GM12878 (cell line): ENCODE results near the gene APLP2. TPM values are rescaled to one million over a fixed set of nuclear protein-coding genes. Genes with fewer than 3 reads are reported as not detected.

Experiments used
- ATAC-seq: fragments of 200-7000 bp; cut with Tn5 transposase; 3 replicates; pipeline ENCODE4 v1.9.1; 2020; ENCODE audit warnings: mild to moderate bottlenecking, moderate library complexity
- BruUV-seq: library from RNA; stranded (reverse); fragments of 400-500 nt; replicated peaks from 2 replicates; lab custom pipeline; 2021; lab: Mats Ljungman, UMichigan
- CTCF ChIA-PET: fragments of 300-600 bp; sonication (Branson Sonifier 250); formaldehyde crosslinking; extraction: SDS; loops from one replicate; lab custom pipeline; 2021; ENCODE audit warnings: inconsistent platforms; lab: Yijun Ruan, JAX
- POLR2A ChIA-PET: fragments of 350-600 bp; formaldehyde crosslinking; extraction: SDS; loops from one replicate; lab custom pipeline; 2021; ENCODE audit warnings: inconsistent platforms; lab: Charles Lee
- RAD21 ChIA-PET: fragments of 300-600 bp; sonication (Branson Sonifier 250); formaldehyde crosslinking; loops from one replicate; lab custom pipeline; 2023; ENCODE audit warnings: antibody characterized with exemption; ENCODE audit not compliant: unreplicated experiment; lab: Charles Lee
- SMC1A ChIA-PET: fragments of 300-600 bp; sonication (Branson Sonifier 250); formaldehyde crosslinking; loops from one replicate; lab custom pipeline; 2023; ENCODE audit not compliant: unreplicated experiment, uncharacterized antibody; lab: Charles Lee
- DNase-seq: peaks from one replicate; pipeline ENCODE4 v3.0.0-alpha.2; 2011; ENCODE audit warnings: low read depth, low spot score
- FAIRE-seq: peaks from 3 replicates; lab custom pipeline; 2011; peaks lifted over from hg19 to GRCh38; lab: Jason Lieb, UNC
- H2AFZ ChIP-seq: 2 replicates; pipeline ENCODE4 v1.6.0; 2011; ENCODE audit warnings: low read depth, low read length, control low read depth; ENCODE audit not compliant: control insufficient read depth
- H3K27ac ChIP-seq: 2 replicates; pipeline ENCODE4 v1.5.1; 2011; ENCODE audit warnings: control low read depth; ENCODE audit not compliant: control insufficient read depth, insufficient read depth
- H3K27me3 ChIP-seq, 2 experiments: replicated peaks in 1 of 2; 2 replicates each; pipeline versions ENCODE4 v1.6.0 to v1.6.1; 2011; ENCODE audit warnings: low read length in 1 of 2; ENCODE audit not compliant: control insufficient read depth in 2 of 2, insufficient read depth in 2 of 2
- H3K36me3 ChIP-seq, 2 experiments: 2 replicates each; pipeline ENCODE4 v1.5.1; 2011; ENCODE audit warnings: low read length in 1 of 2; ENCODE audit not compliant: control insufficient read depth in 2 of 2, insufficient read depth in 2 of 2
- H3K4me1 ChIP-seq: 2 replicates; pipeline ENCODE4 v1.6.1; 2011; ENCODE audit warnings: mild to moderate bottlenecking, low read length, moderate library complexity, mixed read lengths; ENCODE audit not compliant: control insufficient read depth, insufficient read depth
- H3K4me2 ChIP-seq: 2 replicates; pipeline ENCODE4 v1.6.0; 2011; ENCODE audit warnings: control low read depth; ENCODE audit not compliant: control insufficient read depth, insufficient read depth
- H3K4me3 ChIP-seq: fragments of 200-600 bp; sonication (generic); 2 replicates; pipeline ENCODE4 v1.5.1; 2016
- H3K79me2 ChIP-seq: 2 replicates; pipeline ENCODE4 v1.6.0; 2011; ENCODE audit warnings: low read length; ENCODE audit not compliant: control insufficient read depth, insufficient read depth
- H3K9ac ChIP-seq: 2 replicates; pipeline ENCODE4 v1.8.0; 2011; ENCODE audit warnings: low read length, control low read depth, mixed read lengths; ENCODE audit not compliant: control insufficient read depth, insufficient read depth
- H3K9me3 ChIP-seq: replicated peaks from 3 replicates; pipeline ENCODE4 v1.5.1; 2011; ENCODE audit warnings: mild to moderate bottlenecking, low read length; ENCODE audit not compliant: control insufficient read depth, insufficient read depth
- H4K20me1 ChIP-seq: 2 replicates; pipeline ENCODE4 v1.6.0; 2011; ENCODE audit not compliant: control insufficient read depth, insufficient read depth
- BCL11A ChIP-seq: IDR thresholded peaks from 2 replicates; pipeline ENCODE4 v1.6.1; 2011; ENCODE audit warnings: low read depth, low read length
- HCFC1 ChIP-seq: fragments of 150-350 bp; IDR thresholded peaks from 2 replicates; pipeline ENCODE4 v1.6.1; 2014; ENCODE audit warnings: low read length
- IRF5 ChIP-seq: fragments of 450-650 bp; IDR thresholded peaks from 2 replicates; pipeline ENCODE4 v1.6.1; 2017; ENCODE audit warnings: borderline replicate concordance
- NR2C2 ChIP-seq: IDR thresholded peaks from 2 replicates; pipeline ENCODE4 v1.6.1; 2011; ENCODE audit warnings: borderline replicate concordance, low read depth; ENCODE audit not compliant: control insufficient read depth, insufficient read length
- PML ChIP-seq: IDR thresholded peaks from 2 replicates; pipeline ENCODE4 v1.6.1; 2012; ENCODE audit warnings: low read length, inconsistent platforms
- SMAD1 ChIP-seq: fragments of 450-650 bp; IDR thresholded peaks from 2 replicates; pipeline ENCODE4 v1.6.1; 2018; ENCODE audit warnings: mild to moderate bottlenecking, low read depth; ENCODE audit not compliant: partially characterized antibody
- TCF12 ChIP-seq: IDR thresholded peaks from 2 replicates; pipeline ENCODE4 v1.6.1; 2011; ENCODE audit warnings: low read depth, mild to moderate bottlenecking, low read length
- WGBS: methylation state at CpG from one replicate; pipeline ENCODE4 v1.1.6; 2016; ENCODE audit warnings: low lambda C conversion rate; ENCODE audit not compliant: insufficient replicate concordance, insufficient coverage; ENCODE audit errors: missing lambda C conversion rate; 5-methylcytosine and 5-hydroxymethylcytosine counted together
- in situ Hi-C: fragments of 300-500 bp; cut with MboI; formaldehyde crosslinking; loops from 9 replicates; pipeline ENCODE4 v1.14.3; 2018; ENCODE audit warnings: mixed read lengths
- intact Hi-C: fragments of 100-400 bp; cut with micrococcal nuclease; formaldehyde crosslinking; loops from one replicate; pipeline ENCODE4 v1.14.2; 2022; ENCODE audit not compliant: unreplicated experiment
- polyA plus RNA-seq, 11 experiments: library from polyadenylated mRNA; depleted of rRNA in 4 of 11; unstranded in 6 of 11; stranded (reverse) in 5 of 11; fragments of >200 nt; fragmentation: Nextera tagmentation in 4 of 11; fragmentation: Illumina TruSeq in 1 of 11; extraction: Ambion mirVana in 4 of 11; extraction: Trizol in 1 of 11; gene quantifications; 1 replicate in 1 of 11; 2 replicates in 10 of 11; pipeline versions ENCODE4 v1.2.1 to v1.2.3, GENCODE V29; 2011 to 2016; ENCODE audit warnings: inconsistent platforms in 2 of 11, missing spikeins in 2 of 11, low read depth in 1 of 11
- total RNA-seq, 4 experiments: library from RNA; depleted of rRNA in 3 of 4; stranded (reverse); fragments of >200 nt in 3 of 4; fragmentation: Illumina TruSeq in 1 of 4; extraction: Trizol in 1 of 4; gene quantifications; 2 replicates each; pipeline versions ENCODE4 v1.2.1 to v1.2.3, GENCODE V29; 2013 to 2021

Gene APLP2
- total and polyA plus RNA-seq, 10 of the 15 experiments (the other 5 are each of a cell fraction or from before 2014, with no cell fraction given), result 2.3 to 38.8 (median 21.3) TPM

GRCh38 chr11:130114726-130115125, 45.0 kb downstream of the APLP2 start:
- Histone ChIP-seq H3K4me2 (no peak overlapping the region), H3K27ac (no peak overlapping the region), H3K36me3 (no peaks in the 10 kb centered on the region), H3K79me2 (no peaks in the 10 kb centered on the region), H3K27me3 (no peaks in the 10 kb centered on the region), H3K9me3 (no peaks in the 10 kb centered on the region), H3K4me1 (peaks cover 20% of the 10 kb centered on the region), H4K20me1 (no peaks in the 10 kb centered on the region), H3K9ac (no peak overlapping the region), H2AFZ (no peak overlapping the region), H3K4me3 (no peak overlapping the region)
- ChIA-PET CTCF (interaction anchor here (0.6 to 2.3 kb wide), 5 partner anchors 9 to 111 kb away, joined by 3 to 17 read pairs (median 4); no protein-coding TSS in a partner anchor), RAD21 (interaction anchor here (0.7 to 1.5 kb wide), 3 partner anchors 17 to 193 kb away, joined by 3 to 6 read pairs (median 4); no protein-coding TSS in a partner anchor), POLR2A (interaction anchor here (0.5 kb wide), 1 partner anchor 14 kb away, joined by 3 read pairs; no protein-coding TSS in a partner anchor), SMC1A (interaction anchor here (1.2 kb wide), 1 partner anchor 12 kb away, joined by 5 read pairs; no protein-coding TSS in a partner anchor)
- DNase-seq, result no peak
- BruUV-seq, result no TSS peak
- intact Hi-C loops, result loop anchor here (5.0 kb wide), 1 partner anchor 112 kb away; the partner anchor contains the start of gene PRDM10
- 86% methylated on average over 4 of the region's 4 CpGs for WGBS
- in situ Hi-C loops, result no loop called here
- FAIRE-seq, result no peak
- no peak for ATAC-seq
- TF ChIP-seq HCFC1, result no peak
- no peak for TF ChIP-seq BCL11A
- TF ChIP-seq SMAD1, result no peak
- no peak for TF ChIP-seq NR2C2
- TF ChIP-seq IRF5, result no peak
- TF ChIP-seq PML, result no peak
- TF ChIP-seq TCF12, result no peak
